Measurements from ENCODE around the gene DHRSX. TPM values are rescaled to one million over a fixed set of nuclear protein-coding genes. Genes with fewer than 3 reads are reported as not detected.
"Not testable (repeated sequence)": the region's sequence is repeated elsewhere in the genome, so short reads cannot be mapped to it uniquely, and the experiment has no call there.

DHRSX gene
- total RNA-seq, 1 donor from 2014 or later = 34.2 TPM

GRCh38 chrX:2369206-2369605, 131.6 kb downstream of the DHRSX start:
- H3K4me1 Mint-ChIP-seq (ENCODE audit: unreplicated experiment) = no peaks in the 10 kb centered on the region
- H3K27ac Mint-ChIP-seq = no peak overlapping the region

GRCh38 chrX:2360731-2361130, 140.0 kb downstream of the DHRSX start:
- Mint-ChIP-seq H3K4me1 (ENCODE audit: unreplicated experiment) (no peaks in the 10 kb centered on the region), H3K27ac (no peak overlapping the region), H3K27me3 (no peaks in the 10 kb centered on the region), H3K4me3 (no peak overlapping the region), H3K36me3 (peaks cover 20% of the 10 kb centered on the region), H3K9me3 (peaks cover 8% of the 10 kb centered on the region)
- no peak for DNase-seq (ENCODE audit: extremely low spot score, unreplicated experiment)
- no peak for TF ChIP-seq CTCF (conservative IDR thresholded peaks at IDR 0.05)

More at GRCh38 chrX:2369206-2369605, 131.6 kb downstream of the DHRSX start:
- H3K27me3 Mint-ChIP-seq = no peaks in the 10 kb centered on the region
- peaks cover 20% of the 10 kb centered on the region for H3K9me3 Mint-ChIP-seq
- TF ChIP-seq CTCF (conservative IDR thresholded peaks at IDR 0.05) = no peak
- peaks cover 22% of the 10 kb centered on the region for H3K36me3 Mint-ChIP-seq
- no peak overlapping the region for H3K4me3 Mint-ChIP-seq
- DNase-seq (ENCODE audit: extremely low spot score, unreplicated experiment) = no peak

GRCh38 chrX:2359522-2359921, 141.3 kb downstream of the DHRSX start:
- H3K27me3 Mint-ChIP-seq; H3K4me3 Mint-ChIP-seq; H3K4me1 Mint-ChIP-seq (ENCODE audit: unreplicated experiment); H3K27ac Mint-ChIP-seq; H3K9me3 Mint-ChIP-seq; DNase-seq (ENCODE audit: extremely low spot score, unreplicated experiment): not testable (repeated sequence)
- peaks cover 17% of the 10 kb centered on the region for H3K36me3 Mint-ChIP-seq

- no peak for DNase-seq (ENCODE audit: extremely low spot score, unreplicated experiment)
- Mint-ChIP-seq H3K27me3 (no peaks in the 10 kb centered on the region), H3K4me1 (ENCODE audit: unreplicated experiment) (peaks cover 10% of the 10 kb centered on the region), H3K27ac (no peak overlapping the region), H3K9me3 (no peaks in the 10 kb centered on the region), H3K36me3 (peaks cover 14% of the 10 kb centered on the region), H3K4me3 (no peak overlapping the region)
- TF ChIP-seq CTCF (conservative IDR thresholded peaks at IDR 0.05) = no peak
These were observed 148.5 kb downstream of the DHRSX start for GRCh38 chrX:2351999-2352995.

GRCh38 chrX:2351321-2351720, 149.5 kb downstream of the DHRSX start:
- H3K4me3 Mint-ChIP-seq = no peak overlapping the region

GRCh38 chrX:2350703-2351102, 150.1 kb downstream of the DHRSX start:
- DNase-seq (ENCODE audit: extremely low spot score, unreplicated experiment); H3K4me3 Mint-ChIP-seq; H3K9me3 Mint-ChIP-seq; H3K27ac Mint-ChIP-seq; H3K27me3 Mint-ChIP-seq: not testable (repeated sequence)
- H3K4me1 Mint-ChIP-seq (ENCODE audit: unreplicated experiment) = peaks cover 10% of the 10 kb centered on the region
- peaks cover 20% of the 10 kb centered on the region for H3K36me3 Mint-ChIP-seq

More at GRCh38 chrX:2351321-2351720, 149.5 kb downstream of the DHRSX start:
- Mint-ChIP-seq H3K9me3 (no peaks in the 10 kb centered on the region), H3K27me3 (no peaks in the 10 kb centered on the region), H3K27ac (no peak overlapping the region), H3K36me3 (peaks cover 20% of the 10 kb centered on the region), H3K4me1 (ENCODE audit: unreplicated experiment) (peaks cover 10% of the 10 kb centered on the region)
- no peak for DNase-seq (ENCODE audit: extremely low spot score, unreplicated experiment)
- no peak for TF ChIP-seq CTCF (conservative IDR thresholded peaks at IDR 0.05)

- peaks cover 10% of the 10 kb centered on the region for H3K4me1 Mint-ChIP-seq (ENCODE audit: unreplicated experiment)
- H3K36me3 Mint-ChIP-seq = peaks cover 23% of the 10 kb centered on the region
- H3K4me3 Mint-ChIP-seq; H3K27ac Mint-ChIP-seq; H3K9me3 Mint-ChIP-seq; H3K27me3 Mint-ChIP-seq; DNase-seq (ENCODE audit: extremely low spot score, unreplicated experiment): not testable (repeated sequence)
These were observed 150.7 kb downstream of the DHRSX start for GRCh38 chrX:2350036-2350435.
